GM18868 (cell line): Measurements from ENCODE around the gene LRRC45.

Experiments
- ATAC-seq: cut with Tn5 transposase; IDR thresholded peaks from one replicate; pipeline ENCODE4 v1.9.1; 2021; ENCODE audit warnings: mild to moderate bottlenecking, moderate library complexity; ENCODE audit not compliant: unreplicated experiment

Gene LRRC45

DNA sequence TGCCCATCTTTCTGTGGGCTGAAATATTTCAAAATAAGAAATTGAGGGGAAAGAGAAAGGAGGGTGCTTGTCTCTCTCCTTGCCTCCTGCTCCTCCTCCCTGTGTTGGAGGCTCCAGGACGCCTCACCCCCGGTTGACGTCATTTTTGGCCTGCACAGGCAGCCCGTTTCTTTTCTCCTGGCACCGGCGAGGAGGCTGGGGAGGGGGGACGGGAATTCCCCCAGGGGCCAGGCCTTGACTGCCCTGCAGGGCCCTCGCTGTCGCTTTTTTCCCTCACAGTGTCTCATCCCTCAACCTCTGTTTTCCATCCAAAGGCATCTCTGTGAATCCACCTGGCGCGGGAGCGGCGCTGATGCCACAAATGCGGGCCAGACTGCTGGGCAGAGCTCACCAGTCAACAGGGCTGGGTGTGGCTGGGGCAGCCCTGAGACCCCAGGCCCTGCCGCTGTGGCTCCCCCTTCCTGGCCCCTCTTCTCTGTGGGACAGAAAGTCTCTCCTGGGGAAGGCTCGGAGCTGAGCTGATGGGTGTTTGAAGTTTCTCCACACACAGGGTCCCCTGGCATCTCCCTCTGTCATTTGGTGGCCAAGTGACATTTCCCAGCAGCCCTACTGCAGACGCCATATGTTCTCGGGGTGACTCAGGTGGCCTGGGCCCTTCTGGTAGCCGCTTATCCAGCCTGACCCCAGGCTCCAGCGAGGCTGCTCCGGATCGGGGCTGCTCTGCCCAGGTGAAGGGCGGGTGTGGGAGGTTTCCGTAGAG, 16.5 kb upstream of the LRRC45 start:
- no peak for ATAC-seq

DNA sequence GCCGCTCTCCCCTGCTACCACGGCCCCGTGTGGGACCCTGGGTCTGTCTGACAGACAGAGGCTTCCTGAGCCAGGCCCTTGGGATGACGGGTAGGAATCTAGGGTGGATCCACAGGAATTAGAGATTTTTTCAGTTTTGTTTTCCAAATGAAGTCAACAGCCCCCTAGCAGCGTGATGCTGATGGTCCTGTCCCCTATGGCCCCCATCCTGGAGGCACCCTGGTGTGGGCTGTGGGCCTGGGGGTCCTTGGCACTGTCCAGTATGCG, 15.9 kb upstream of the LRRC45 start:
- ATAC-seq = no peak

DNA sequence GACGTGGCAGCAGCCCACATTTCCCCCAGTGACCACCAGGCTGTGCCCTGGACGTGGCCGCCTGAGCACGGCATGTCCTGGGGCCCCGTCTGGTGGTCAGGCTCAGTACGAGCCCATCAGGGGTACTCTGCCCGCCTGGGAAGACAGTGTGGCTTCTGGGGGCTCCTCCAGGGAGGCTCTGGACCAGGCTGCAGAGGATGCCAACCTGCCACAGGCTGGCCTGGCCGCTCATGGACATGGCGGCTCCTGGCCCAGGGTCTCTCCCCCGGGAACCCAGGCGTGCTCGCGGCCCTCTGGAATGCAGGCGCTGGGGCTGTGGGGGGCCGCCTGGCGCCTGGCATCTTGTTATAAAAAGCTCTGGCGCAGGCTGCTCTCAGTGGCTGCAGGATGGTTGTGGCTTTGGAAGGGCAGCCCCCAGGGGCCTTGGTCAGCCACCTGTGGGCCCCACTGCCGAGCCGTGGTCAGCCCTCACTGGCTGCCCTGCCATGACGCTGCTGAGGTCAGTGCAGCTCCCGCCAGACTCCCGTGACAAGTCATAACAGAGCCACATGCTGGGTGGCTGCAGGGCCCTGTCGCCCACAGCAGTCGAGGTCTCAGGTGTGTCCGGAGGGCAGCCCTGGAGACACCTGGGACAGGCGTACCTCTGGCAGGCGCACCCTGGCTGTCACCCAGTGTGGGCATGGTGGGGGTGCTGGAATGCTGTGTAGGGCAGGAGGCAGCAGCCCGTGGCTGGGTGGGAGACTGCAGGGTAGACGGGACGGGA, 15.4 kb upstream of the LRRC45 start:
- no peak for ATAC-seq

DNA sequence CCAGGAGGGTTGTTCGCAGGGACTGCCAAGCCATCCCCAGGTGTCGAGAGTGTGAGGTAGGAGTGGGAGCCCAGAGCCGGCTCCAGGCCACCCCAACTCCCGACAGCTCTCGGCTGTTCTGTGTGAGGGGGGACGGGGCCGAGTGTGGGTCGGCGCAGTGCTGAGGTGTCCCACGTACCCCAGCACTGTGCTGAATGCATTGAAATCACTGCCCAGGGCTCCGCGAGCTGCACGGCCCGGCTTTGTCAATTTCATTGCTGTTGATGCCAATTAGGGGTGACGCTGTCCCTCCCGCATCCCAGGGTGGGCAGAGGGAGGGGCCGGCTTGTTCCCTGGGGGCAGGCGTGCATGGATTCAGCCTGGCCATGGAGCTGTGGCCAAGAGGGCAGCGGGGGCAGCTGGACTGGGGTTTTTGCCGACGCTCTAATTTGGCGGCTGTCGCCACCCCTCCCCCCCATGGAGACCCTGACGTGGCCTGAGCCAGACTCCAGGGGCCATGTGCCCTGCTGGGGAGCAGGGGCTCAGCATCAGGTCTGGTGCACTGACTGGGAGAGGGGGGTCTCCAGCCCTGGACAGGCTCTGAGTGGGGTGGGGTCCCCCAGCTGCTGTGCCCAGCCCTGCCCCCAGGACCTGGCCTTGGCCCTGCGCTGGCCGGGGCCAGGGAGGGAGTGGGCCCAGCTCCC, 14.7 kb upstream of the LRRC45 start:
- no peak for ATAC-seq

DNA sequence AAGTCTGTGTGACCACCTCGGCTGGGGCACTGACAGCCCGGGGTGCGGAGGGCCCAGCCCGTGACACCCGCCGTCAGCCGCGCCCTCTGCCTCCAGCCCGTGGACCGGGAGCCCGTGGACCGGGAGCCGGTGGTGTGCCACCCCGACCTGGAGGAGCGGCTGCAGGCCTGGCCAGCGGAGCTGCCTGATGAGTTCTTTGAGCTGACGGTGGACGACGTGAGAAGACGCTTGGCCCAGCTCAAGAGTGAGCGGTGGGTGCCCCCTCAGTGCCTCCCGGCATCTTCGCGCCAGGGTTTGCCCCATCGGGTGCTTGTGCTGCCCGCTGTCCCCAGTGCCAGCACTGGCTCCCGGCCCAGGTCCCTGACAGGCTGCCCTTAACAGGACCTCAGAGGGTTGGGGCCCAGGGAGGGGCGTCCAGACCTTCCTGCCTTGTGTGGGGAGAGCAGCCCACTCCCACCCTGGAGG, 14.1 kb upstream of the LRRC45 start:
- no peak for ATAC-seq

DNA sequence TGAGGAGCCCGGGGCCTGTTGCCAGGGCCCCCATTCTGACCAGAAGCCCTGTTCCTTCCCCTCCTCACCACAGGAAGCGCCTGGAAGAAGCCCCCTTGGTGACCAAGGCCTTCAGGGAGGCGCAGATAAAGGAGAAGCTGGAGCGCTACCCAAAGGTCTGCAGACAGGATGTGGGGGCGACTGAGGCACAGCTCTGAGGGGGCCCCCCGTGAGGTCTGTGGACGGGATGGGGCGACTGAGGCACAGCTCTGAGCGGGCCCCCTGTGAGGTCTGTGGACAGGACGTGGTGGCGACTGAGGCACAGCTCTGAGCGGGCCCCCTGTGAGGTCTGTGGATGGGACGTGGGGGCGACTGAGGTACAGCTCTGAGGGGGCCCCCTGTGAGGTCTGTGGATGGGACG, 13.7 kb upstream of the LRRC45 start:
- no peak for ATAC-seq

DNA sequence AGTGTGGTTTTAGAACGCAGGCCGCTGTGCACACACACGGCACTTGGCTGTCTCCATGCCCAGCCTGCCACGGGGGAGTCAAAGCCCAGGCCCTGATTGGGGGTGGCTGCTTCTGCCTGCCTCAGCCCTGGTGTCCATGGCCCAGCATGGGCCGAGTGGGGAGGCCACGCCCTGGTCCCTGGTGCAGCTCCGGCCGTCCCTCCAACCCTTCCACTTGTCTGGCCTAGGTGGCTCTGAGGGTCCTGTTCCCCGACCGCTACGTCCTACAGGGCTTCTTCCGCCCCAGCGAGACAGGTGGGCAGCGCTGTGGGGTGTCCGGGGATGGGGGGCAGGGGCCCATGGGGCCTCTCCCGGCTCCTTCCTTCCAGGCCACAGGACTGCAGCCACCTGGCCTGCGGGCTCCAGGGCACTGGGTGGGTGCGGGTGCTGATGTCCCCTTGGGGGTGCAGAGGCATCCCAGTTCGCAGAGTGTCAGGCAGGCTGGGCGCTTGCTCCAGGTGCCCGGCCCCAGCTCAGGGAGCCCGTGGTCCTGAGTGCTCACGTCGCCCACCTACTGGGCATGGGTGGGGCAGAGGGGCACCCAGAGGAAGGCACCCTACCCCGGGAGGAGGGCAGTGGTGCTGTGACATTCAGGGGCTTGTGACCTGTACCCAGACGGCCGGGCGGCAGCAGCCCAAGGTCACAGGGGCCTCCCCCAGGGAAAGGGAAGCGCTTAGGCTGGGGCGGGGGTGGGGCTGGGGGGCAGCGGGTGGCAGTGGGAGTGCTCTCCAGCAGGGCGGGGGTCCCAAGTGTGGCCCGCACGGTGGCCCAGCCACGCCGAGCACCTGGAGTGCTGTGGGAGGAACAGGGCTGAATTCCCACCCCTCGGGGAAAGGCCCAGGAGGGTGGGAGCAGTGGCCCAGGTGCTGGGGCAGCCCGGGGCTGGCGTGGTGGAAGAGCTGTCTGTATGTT, 12.3 kb upstream of the LRRC45 start:
- ATAC-seq = no peak

DNA sequence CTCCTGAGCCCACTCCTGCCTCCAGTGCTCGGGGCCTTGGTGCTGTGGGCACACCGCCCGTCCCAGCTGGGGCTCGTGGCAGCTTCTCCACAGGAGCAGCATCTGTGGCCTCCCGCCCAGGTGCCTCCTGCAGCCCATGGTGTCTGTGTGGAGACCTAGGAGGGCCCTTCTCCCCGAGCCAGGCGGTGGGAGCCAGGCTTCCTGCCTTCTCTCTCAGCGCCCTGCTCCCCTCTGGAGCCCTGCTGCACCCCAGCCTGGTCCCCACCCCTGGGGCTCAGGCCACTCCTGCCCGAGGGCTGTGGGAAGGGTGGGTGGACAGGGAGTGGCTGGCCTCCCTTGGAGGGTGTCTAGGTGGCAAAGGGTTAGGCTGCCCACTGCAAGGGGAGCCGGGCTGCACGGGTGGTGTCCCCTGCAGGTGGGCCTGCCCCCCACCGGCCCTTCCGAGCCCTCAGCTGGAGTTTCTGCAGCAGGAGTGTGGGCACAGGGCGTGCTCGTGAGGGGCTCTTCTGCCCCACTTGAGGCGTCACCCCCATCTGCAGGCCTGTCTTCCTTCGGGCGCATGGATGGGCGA, 11.4 kb upstream of the LRRC45 start:
- no peak for ATAC-seq

DNA sequence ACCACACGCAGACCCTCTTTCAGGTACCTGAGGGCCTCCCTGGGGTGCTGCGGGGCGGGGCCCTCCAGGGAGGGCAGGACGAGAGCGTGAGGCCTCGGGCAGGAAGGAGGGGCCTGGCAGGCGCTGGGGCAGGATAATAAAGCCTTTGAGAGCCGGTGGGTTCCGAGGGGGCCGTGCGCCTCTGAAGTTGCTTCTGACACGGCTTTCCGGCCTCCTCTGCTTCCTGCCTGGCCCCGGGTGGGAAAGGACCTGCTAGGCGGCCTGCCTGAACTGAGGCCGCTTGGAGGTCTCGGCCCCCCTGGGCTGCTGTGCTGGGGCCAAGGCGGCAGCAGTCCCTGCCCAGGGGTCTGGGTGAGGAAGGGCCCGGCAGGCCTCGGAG, 10.9 kb upstream of the LRRC45 start:
- no peak for ATAC-seq

DNA sequence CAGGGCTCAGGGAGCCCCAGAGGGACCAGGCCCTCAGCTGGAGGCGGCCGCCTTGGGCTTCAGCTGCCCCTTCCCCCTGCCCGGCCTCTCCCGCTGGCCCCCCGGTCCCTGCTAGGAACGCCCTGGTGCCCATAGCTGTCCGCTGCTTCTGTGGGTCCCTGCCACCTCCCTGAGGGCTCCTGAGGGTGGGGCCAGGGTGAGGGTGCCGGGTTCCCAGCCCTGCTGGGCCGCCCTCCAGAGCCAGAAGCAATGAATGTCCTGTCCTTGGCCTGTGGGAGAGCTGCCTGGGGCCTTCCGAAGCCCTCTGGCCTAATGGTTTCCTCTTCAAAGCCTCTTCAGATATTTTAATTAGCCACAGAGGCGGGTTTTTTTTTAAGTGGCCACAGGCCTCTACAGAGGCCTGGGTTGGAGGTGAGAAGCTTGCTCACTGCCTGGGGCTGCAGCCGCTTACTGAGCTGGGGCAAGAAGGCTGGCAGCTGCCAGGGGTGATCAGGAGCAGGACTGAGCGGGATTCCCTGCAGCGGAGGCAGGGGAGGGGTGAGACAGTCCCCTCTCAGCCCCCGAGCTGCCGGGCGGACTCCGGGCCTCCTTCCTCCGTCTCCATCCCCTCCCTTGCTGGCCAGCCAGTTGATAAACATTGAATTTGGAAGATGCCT, 10.3 kb upstream of the LRRC45 start:
- no peak for ATAC-seq

DNA sequence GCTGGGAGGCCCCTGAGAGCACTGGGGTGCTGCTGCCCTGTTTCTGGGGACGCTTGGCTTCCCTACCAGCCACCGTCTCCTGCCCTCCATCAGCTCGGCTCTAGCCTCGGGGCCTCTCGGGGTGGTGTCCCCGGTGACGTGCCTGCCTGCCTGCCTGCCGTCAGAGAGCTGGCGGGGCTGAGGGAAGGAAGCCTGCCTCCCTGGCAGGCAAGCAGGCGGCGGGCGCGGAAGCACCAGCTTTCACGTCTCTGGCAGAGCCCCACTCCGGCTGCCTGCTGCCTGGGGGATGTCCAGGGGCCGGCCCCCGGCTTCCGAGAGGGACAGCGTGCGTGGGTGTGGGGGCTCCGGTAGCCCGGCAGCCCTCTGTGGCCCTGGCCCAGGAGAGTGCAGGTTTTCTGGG, 9.8 kb upstream of the LRRC45 start:
- ATAC-seq = no peak

DNA sequence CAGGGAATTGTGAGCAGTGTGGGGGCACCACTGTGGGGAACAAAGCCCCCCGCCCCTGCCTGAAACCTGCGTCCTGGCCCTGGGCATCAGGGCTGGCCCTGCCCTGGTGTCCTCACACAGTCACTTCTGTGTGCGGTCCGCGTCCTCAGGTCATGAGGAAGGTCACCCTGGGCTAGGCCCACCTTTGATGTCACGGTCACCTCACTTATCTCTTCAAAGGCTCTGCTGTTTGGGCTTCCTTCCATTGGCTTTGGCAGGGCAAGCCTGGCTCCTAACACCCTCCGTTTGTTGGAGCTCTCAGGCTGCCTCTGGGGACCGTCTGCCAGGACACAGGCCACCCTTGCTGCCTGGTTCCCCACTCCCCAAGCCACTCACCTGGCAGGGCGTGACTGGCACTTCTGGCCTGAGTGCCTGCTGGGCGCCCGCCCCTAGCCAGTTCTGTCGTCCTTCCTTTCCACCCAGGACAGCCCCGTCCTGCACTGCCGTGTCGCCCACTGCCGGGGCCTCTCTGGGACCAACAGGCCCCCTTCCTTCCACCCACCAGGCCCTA, 9.3 kb upstream of the LRRC45 start:
- ATAC-seq = no peak

DNA sequence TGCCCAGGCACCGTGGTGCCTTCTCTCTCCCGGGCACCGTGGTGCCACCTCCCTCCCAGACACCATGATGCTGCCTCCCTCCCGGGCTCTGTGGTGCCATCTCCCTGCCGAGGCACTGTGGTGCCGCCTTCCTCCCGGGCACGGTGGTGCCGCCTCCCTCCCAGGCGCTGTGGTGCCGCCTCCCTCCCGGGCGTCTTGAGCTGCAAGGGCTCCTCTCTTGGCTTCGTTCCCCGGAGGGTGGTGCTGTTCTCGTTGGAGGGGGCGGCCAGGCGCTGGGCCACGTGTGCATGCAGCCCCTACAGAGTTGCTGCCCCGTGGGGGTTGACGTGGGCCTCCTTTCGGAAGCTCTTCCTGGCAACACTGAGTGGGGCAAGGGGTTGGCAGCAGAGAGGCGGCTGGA, 8.7 kb upstream of the LRRC45 start:
- ATAC-seq = no peak

DNA sequence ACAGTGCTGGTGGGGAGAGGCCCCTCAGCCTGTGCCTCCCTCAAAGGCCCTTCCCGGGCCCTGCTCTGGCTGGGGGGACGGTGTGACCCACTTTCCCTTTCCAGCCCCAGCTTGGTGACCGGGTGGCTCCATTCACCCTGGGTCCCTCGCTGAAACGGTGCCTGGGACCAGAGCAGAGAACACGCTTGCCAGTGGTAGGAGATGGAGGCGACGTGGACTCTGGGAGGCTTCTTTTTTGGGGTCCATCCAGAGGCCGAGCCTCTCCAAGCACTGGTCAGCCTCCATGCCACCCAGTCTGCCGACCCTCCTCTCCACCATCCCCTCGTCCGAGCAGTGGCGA, 8.2 kb upstream of the LRRC45 start:
- ATAC-seq = no peak

DNA sequence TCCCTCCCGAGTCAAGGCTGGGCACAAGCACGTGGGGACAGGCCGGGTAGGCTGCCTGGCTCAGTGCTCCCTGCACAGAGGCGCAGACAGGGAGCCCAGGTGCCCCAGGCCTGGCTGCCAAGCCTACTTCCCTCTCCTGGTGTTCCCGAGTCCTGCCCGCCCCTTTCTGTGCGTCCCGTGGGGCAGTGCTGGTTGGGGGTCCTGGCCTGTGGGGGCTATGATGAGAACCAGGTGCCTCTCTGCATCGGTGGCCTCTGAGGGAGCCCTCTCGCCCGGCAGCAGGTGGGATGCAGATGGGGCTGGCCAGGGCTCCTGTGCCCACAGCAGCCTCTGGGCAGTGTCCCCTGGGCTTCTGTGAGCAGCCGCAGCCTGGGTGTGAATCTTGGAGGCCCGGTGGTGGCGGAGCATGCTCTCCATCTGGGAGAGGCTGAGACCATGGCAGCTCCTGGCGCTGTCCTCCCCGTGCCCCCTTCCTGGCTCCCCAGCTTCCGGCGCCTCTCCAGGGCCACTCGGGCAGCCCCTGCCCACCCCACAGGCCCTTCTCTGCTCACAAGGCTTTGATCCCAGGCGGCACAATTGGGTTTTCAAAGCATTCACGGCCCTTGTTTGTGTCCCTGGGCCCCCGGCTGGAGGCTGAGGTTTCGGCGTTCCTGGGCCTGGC, 7.7 kb upstream of the LRRC45 start:
- no peak for ATAC-seq

DNA sequence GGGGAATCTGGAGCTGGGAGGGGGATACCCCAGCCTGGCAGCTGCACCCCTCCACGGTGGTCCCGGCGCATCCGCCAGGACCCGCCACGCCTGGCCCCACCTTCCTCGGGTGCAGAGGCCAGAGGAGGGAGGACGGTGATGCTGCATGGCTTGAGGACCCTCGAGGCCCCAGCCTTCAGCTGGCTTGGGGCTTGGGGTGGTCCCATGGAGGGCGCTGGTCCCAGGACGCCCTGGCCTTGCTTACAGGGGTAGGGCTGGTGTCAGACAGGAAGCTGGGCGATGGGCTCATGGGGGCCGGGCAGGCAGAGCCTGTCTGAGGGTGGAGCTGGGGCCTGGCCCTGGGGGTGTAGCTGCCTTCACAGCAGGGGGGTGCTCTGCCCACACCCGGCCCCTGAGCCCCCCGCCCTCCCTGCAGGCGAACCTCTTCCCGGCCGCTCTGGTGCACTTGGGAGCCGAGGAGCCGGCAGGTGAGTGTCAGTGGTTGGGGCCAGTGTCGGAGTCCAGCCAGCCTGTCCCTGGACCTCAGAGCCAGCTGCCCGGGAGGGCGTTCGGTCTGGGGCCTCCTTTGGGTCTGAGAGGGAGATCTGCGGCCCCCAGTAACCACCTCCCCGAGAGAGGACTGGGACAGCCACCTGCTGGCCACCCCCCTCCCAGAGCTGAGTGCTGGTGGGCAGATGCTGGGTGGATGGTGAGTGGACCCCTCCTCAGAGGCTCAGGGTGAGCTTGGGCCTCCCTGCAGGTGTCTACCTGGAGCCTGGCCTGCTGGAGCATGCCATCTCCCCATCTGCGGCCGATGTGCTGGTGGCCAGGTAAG, 6.8 kb upstream of the LRRC45 start:
- no peak for ATAC-seq

DNA sequence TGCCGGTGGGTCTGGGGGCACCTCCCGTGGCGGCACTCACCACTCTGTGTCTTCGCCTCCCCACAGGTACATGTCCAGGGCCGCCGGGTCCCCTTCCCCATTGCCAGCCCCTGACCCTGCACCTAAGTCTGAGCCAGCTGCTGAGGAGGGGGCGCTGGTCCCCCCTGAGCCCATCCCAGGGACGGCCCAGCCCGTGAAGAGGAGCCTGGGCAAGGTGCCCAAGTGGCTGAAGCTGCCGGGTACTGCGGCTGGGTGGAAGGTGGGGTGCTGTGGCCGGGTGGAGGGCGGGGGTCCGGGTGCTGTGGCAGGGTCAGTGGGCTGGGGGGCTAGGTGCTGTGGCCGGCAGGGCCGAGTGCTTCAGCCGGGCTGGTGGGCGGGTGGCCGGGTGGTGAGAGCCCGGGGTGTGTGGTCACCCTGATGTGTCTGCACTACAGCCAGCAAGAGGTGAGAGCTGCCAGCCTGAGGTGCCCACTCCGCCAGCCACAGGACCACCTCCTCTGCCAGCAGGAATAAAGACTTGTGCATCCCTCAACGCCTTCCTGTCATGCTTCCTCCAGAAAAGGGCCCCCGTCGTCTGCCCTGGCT, 6.1 kb upstream of the LRRC45 start:
- no peak for ATAC-seq

DNA sequence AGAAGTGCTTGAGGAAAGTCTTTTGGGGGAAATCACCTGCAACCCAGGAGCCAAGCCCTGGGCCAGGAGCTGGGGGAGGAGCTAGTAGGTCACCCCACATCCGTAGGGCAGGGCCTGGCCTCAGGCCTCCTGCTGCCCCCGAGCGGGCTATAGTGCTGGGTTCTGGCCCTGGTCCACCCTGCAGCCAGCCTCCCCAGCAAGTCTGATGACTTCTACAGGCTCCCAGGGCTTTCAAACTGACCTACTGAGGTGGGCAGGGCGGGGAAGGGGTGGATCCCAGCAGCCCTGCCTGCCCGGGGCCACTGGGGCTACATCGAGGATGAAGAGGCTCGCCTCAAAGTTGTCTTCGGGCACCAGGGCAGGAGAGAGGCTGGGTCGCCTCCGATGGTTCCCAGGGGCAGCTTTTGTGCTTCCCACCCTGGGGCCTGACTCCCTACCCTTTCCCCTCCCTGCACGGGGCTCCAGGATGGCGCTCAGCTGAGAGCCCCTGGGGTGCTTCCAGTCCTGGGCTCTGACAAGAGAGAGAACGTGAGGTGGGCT, 5.4 kb upstream of the LRRC45 start:
- ATAC-seq = no peak
